Stomach (tissue), 9 donors: ENCODE measurements around the gene TCP11L2. TPM values are rescaled to one million over a fixed set of nuclear protein-coding genes. Genes with fewer than 3 reads are reported as not detected.
"Not testable (repeated sequence)": the region's sequence is repeated elsewhere in the genome, so short reads cannot be mapped to it uniquely, and the experiment has no call there.

Experiments used
- DNase-seq, 2 donors: peaks; one replicate each; pipeline versions ENCODE4 v3.0.0 to v3.0.0-alpha.2; 2013 to 2019
- H3K27ac ChIP-seq, 5 donors: fragments of 200-600 bp in 4 of 5; sonication (generic) in 4 of 5; one replicate each; pipeline ENCODE4 v1.5.1; 2013 to 2019; ENCODE audit warnings: mild to moderate bottlenecking in 1 of 5, moderate library complexity in 1 of 5
- H3K27me3 ChIP-seq, 3 donors: fragments of 200-600 bp; sonication (generic); one replicate each; pipeline ENCODE4 v1.5.1; 2017 to 2019; ENCODE audit warnings: mixed run types in 1 of 3
- H3K36me3 ChIP-seq, 4 donors: fragments of 200-600 bp; sonication (generic); 1 replicate in 3 of 4; 2 replicates in 1 of 4; pipeline ENCODE4 v1.5.1; 2016 to 2019
- H3K4me1 ChIP-seq, 4 donors: fragments of 200-600 bp; sonication (generic); one replicate each; pipeline ENCODE4 v1.5.1; 2016 to 2019
- H3K4me3 ChIP-seq, 4 donors: fragments of 200-600 bp; sonication (generic) in 3 of 4; one replicate each; pipeline ENCODE4 v1.5.1; 2016 to 2019; ENCODE audit warnings: mild to moderate bottlenecking in 1 of 4
- H3K9me3 ChIP-seq, 4 donors: fragments of 200-600 bp; sonication (generic); one replicate each; pipeline ENCODE4 v1.5.1; 2016 to 2019
- EP300 ChIP-seq: sonication (generic); formaldehyde crosslinking; IDR thresholded peaks from one replicate; pipeline ENCODE4 v1.6.1; 2017; ENCODE audit warnings: antibody characterized with exemption
- POLR2A ChIP-seq, 4 donors: fragments of 450-650 bp; IDR thresholded peaks; one replicate each; pipeline ENCODE4 v1.6.1; 2016; ENCODE audit warnings: antibody characterized with exemption in 4 of 4, control low read depth in 2 of 4, mild to moderate bottlenecking in 1 of 4, moderate library complexity in 1 of 4
- POLR2AphosphoS5 ChIP-seq, 3 donors: sonication (generic); formaldehyde crosslinking; IDR thresholded peaks; one replicate each; pipeline ENCODE4 v1.6.1; 2016; ENCODE audit warnings: antibody characterized with exemption in 3 of 3
- WGBS, 5 donors: extraction: QIAGEN DNeasy Blood & Tissue Kit in 3 of 5; methylation state at CpG; one replicate each; pipeline versions ENCODE4 v1.1.5 to v1.1.7; 2013 to 2018; 5-methylcytosine and 5-hydroxymethylcytosine counted together
- intact Hi-C: fragments of 100-400 bp; cut with DNase I; formaldehyde crosslinking; loops from one replicate; pipeline ENCODE4 v1.15.1; 2023; ENCODE audit warnings: low total_unique reads
- polyA plus RNA-seq, 3 donors: library from polyadenylated mRNA; stranded (reverse); fragments of 200-250 nt; gene quantifications; one replicate each; pipeline ENCODE4 v1.2.3, GENCODE V29; 2013
- total RNA-seq, 5 donors: library from RNA; depleted of rRNA; stranded (reverse); fragments of >200 nt; gene quantifications; one replicate each; pipeline versions ENCODE4 v1.1.0 to v1.2.3, GENCODE V29; 2014 to 2016
- TF ChIP-seq, protein P1 (sequence below), 7 experiments: fragments of 450-650 bp in 4 of 7; fragments of 200-600 bp in 3 of 7; sonication (generic) in 3 of 7; IDR thresholded peaks; one replicate each; pipeline ENCODE4 v1.5.1; 2016 to 2019; ENCODE audit warnings: antibody characterized with exemption in 7 of 7, control low read depth in 2 of 7, mild to moderate bottlenecking in 1 of 7
- donor health status: healthy with polysubstance abuse.
- donor health status: Bipolar disorder and iron deficiency.
- donor health status: healthy.

TCP11L2 gene
- total and polyA plus RNA-seq, 8 donors: 0.29 to 57.5 (median 16.5) TPM

DNA sequence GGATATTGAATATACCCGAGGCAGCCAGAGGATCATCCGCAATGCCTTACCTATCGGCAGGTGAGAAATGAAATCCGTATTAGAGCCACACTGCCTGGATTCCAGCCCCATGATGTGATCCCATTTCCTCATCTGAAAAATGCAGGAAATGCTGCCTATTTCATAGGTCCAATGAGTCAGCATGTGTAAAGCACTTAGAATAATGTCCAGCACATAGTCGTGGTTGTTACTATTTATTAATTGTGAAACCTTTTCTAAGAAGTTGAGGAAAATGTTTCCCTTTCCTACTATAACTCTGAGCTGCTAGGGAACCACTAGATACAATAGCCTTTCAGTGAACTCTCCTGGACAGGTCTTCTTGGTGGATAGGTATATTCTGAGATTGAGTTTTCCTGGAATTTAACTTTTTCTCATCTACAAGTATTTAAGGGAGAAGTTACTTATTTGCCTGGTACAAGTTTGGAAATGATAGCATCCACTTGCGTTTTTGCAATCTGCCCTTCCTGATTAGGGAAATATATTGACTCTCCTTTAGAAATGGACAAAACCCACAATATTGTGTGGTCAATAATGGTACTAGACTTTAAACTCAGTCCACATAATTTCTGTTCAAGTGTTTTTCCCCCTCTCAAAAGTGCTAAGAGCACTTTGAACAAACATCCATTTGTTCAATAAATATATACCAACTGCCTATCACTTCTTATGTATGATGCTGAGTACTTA is 67.3 kb downstream of the TCP11L2 start:
- 80 to 90% (median 86%) methylated on average over 6 of the region's 6 CpGs for WGBS, 5 donors
- Histone ChIP-seq H3K27ac (no peak overlapping the region), H3K9me3 (no peaks in the 10 kb centered on the region), H3K4me3 (no peak overlapping the region), H3K36me3 (peaks cover 6 to 72% (median 56%) of the 10 kb centered on the region in 4 donors), H3K27me3 (no peaks in the 10 kb centered on the region), H3K4me1 (no peaks in the 10 kb centered on the region)
- TF ChIP-seq EP300: no peak
- TF ChIP-seq POLR2A (IDR thresholded peaks at IDR 0.05): no peak
- no peak for TF ChIP-seq POLR2AphosphoS5 (IDR thresholded peaks at IDR 0.05)
- TF ChIP-seq, protein P1, sequence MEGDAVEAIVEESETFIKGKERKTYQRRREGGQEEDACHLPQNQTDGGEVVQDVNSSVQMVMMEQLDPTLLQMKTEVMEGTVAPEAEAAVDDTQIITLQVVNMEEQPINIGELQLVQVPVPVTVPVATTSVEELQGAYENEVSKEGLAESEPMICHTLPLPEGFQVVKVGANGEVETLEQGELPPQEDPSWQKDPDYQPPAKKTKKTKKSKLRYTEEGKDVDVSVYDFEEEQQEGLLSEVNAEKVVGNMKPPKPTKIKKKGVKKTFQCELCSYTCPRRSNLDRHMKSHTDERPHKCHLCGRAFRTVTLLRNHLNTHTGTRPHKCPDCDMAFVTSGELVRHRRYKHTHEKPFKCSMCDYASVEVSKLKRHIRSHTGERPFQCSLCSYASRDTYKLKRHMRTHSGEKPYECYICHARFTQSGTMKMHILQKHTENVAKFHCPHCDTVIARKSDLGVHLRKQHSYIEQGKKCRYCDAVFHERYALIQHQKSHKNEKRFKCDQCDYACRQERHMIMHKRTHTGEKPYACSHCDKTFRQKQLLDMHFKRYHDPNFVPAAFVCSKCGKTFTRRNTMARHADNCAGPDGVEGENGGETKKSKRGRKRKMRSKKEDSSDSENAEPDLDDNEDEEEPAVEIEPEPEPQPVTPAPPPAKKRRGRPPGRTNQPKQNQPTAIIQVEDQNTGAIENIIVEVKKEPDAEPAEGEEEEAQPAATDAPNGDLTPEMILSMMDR (IDR thresholded peaks at IDR 0.05): no peak
- DNase-seq: no peak
- intact Hi-C loops: no loop called here

GRCh38 chr12:106378788-106379187 is 76.3 kb downstream of the TCP11L2 start:
- no peak overlapping the region for H3K4me3 ChIP-seq
- WGBS, 5 donors: 45 to 56% (median 51%) methylated on average over 4 of the region's 4 CpGs
- no peak for DNase-seq
- peaks cover 4 to 90% (median 81%) of the 10 kb centered on the region in 4 donors for H3K36me3 ChIP-seq
- no peaks in the 10 kb centered on the region for H3K27me3 ChIP-seq
- H3K27ac ChIP-seq: no peak overlapping the region
- intact Hi-C loops: no loop called here
- peaks cover 0 to 7% (median 3%) of the 10 kb centered on the region in 4 donors for H3K9me3 ChIP-seq
- no peaks in the 10 kb centered on the region for H3K4me1 ChIP-seq
- TF ChIP-seq POLR2AphosphoS5 (IDR thresholded peaks at IDR 0.05) (no peak), EP300 (no peak), POLR2A (IDR thresholded peaks at IDR 0.05) (no peak)
- TF ChIP-seq, protein P1 (IDR thresholded peaks at IDR 0.05): no peak

GRCh38 chr12:106380954-106381353 is 78.4 kb downstream of the TCP11L2 start:
- Histone ChIP-seq H3K27ac (no peak overlapping the region), H3K4me1 (no peaks in the 10 kb centered on the region), H3K9me3 (peaks cover 0 to 7% (median 3%) of the 10 kb centered on the region in 4 donors), H3K4me3 (no peak overlapping the region), H3K36me3 (peaks cover 4 to 97% (median 76%) of the 10 kb centered on the region in 4 donors), H3K27me3 (no peaks in the 10 kb centered on the region)
- intact Hi-C loops: loop anchor here (10.0 kb wide), 1 partner anchor 534 kb away; no protein-coding TSS in a partner anchor
- TF ChIP-seq, protein P1 (IDR thresholded peaks at IDR 0.05): no peak
- TF ChIP-seq EP300 (no peak), POLR2A (IDR thresholded peaks at IDR 0.05) (no peak), POLR2AphosphoS5 (IDR thresholded peaks at IDR 0.05) (no peak)
- no peak for DNase-seq
- 88 to 100% (median 97%) methylated on average over 1 of the region's 1 CpG for WGBS, 5 donors

- intact Hi-C loops: loop anchor here (10.0 kb wide), 1 partner anchor 533 kb away; no protein-coding TSS in a partner anchor
- 77 to 90% (median 85%) methylated on average over 4 of the region's 4 CpGs for WGBS, 5 donors
- not testable (repeated sequence) for H3K4me1 ChIP-seq, H3K4me3 ChIP-seq, DNase-seq, H3K9me3 ChIP-seq, H3K27me3 ChIP-seq, H3K27ac ChIP-seq
- peaks cover 4 to 88% (median 67%) of the 10 kb centered on the region in 4 donors for H3K36me3 ChIP-seq
Observed at GRCh38 chr12:106381866-106382265, 79.3 kb downstream of the TCP11L2 start.
